TTC549 (cell line): ENCODE data around the gene CNTN1.

Experiments
- FAIRE-seq: peaks from 2 replicates; lab custom pipeline; 2012; peaks lifted over from hg19 to GRCh38; lab: Jason Lieb, UNC

CNTN1 gene

GRCh38 chr12:40691913-40692764 lies at the start of gene CNTN1:
Gene CNTN1 (plus strand): TSS chr12:40692439.
- FAIRE-seq: no peak

GRCh38 chr12:40643506-40643905 lies 48.7 kb upstream of the CNTN1 start:
- no peak for FAIRE-seq

- FAIRE-seq: no peak
Observed at GRCh38 chr12:40643976-40644375, 48.3 kb upstream of the CNTN1 start.

GRCh38 chr12:40644708-40645107 lies 47.5 kb upstream of the CNTN1 start:
- FAIRE-seq: no peak

- no peak for FAIRE-seq
Observed at GRCh38 chr12:40645361-40645760, 46.9 kb upstream of the CNTN1 start.

GRCh38 chr12:40646456-40646855 lies 45.8 kb upstream of the CNTN1 start:
- no peak for FAIRE-seq

GRCh38 chr12:40646911-40647310 lies 45.3 kb upstream of the CNTN1 start:
- FAIRE-seq: no peak

GRCh38 chr12:40647651-40648050 lies 44.6 kb upstream of the CNTN1 start:
- FAIRE-seq: no peak

GRCh38 chr12:40648519-40648918 lies 43.7 kb upstream of the CNTN1 start:
- FAIRE-seq: no peak

- FAIRE-seq: no peak
Observed at GRCh38 chr12:40650038-40650704, 42.1 kb upstream of the CNTN1 start.

GRCh38 chr12:40655451-40655850 lies 36.8 kb upstream of the CNTN1 start:
- no peak for FAIRE-seq

GRCh38 chr12:40662366-40662765 lies 29.9 kb upstream of the CNTN1 start:
- FAIRE-seq: no peak

- no peak for FAIRE-seq
Observed at GRCh38 chr12:40663781-40664180, 28.5 kb upstream of the CNTN1 start.

- no peak for FAIRE-seq
Observed at GRCh38 chr12:40668099-40668529, 24.1 kb upstream of the CNTN1 start.

- FAIRE-seq: no peak
Observed at GRCh38 chr12:40672741-40673271, 19.4 kb upstream of the CNTN1 start.

- FAIRE-seq: no peak
Observed at GRCh38 chr12:40681148-40681547, 11.1 kb upstream of the CNTN1 start.

- no peak for FAIRE-seq
Observed at GRCh38 chr12:40684986-40685385, 7.3 kb upstream of the CNTN1 start.

- no peak for FAIRE-seq
Observed at GRCh38 chr12:40688085-40688725, 4.0 kb upstream of the CNTN1 start.

- no peak for FAIRE-seq
Observed at GRCh38 chr12:40689576-40689975, 2.7 kb upstream of the CNTN1 start.

- no peak for FAIRE-seq
Observed at GRCh38 chr12:40692765-40693206, 547 bp downstream of the CNTN1 start.

GRCh38 chr12:40693207-40693821 lies 1.1 kb downstream of the CNTN1 start:
- no peak for FAIRE-seq

- no peak for FAIRE-seq
Observed at GRCh38 chr12:40697566-40698259, 5.5 kb downstream of the CNTN1 start.
